Testis (tissue), 2 donors: ENCODE results near the gene PDCL3.

Experiments used
- POLR2A ChIP-seq: fragments of 450-650 bp; IDR thresholded peaks from one replicate; pipeline ENCODE4 v1.6.1; 2017; ENCODE audit warnings: antibody characterized with exemption, mild to moderate bottlenecking, moderate library complexity
- TF ChIP-seq, protein P1 (sequence below), 3 experiments: fragments of 450-650 bp in 2 of 3; fragments of 200-600 bp in 1 of 3; sonication (generic) in 1 of 3; IDR thresholded peaks; one replicate each; pipeline ENCODE4 v1.5.1; 2016 to 2019; ENCODE audit warnings: antibody characterized with exemption in 3 of 3, mild to moderate bottlenecking in 2 of 3, moderate library complexity in 1 of 3

DNA sequence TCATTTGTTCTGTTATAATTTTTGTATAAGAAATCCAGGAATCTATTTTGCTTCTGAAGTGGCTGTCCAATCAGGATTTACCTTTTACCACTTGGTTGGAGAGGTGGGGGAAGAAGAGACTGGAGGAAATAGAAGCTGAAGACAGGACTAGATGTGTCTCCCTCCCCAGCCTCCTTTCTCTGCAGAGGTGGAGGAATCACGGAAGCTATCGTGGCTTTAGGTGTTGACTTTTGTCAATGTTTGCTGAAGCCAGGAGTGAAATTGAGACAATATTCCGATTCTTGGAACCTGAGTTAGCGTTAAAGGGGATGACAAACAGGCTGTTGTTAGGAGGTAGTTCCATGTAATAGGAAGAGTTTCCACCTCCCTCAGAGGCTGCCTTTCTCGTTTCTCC is 43.5 kb downstream of the PDCL3 start:
- TF ChIP-seq, protein P1, sequence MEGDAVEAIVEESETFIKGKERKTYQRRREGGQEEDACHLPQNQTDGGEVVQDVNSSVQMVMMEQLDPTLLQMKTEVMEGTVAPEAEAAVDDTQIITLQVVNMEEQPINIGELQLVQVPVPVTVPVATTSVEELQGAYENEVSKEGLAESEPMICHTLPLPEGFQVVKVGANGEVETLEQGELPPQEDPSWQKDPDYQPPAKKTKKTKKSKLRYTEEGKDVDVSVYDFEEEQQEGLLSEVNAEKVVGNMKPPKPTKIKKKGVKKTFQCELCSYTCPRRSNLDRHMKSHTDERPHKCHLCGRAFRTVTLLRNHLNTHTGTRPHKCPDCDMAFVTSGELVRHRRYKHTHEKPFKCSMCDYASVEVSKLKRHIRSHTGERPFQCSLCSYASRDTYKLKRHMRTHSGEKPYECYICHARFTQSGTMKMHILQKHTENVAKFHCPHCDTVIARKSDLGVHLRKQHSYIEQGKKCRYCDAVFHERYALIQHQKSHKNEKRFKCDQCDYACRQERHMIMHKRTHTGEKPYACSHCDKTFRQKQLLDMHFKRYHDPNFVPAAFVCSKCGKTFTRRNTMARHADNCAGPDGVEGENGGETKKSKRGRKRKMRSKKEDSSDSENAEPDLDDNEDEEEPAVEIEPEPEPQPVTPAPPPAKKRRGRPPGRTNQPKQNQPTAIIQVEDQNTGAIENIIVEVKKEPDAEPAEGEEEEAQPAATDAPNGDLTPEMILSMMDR (IDR thresholded peaks at IDR 0.05): no peak
- TF ChIP-seq POLR2A: no peak
